HS-5 (cell line): ENCODE measurements around the gene UVRAG.

Source experiments
- DNase-seq: peaks from one replicate; pipeline ENCODE4 v3.0.0-alpha.2; 2012; ENCODE audit warnings: low read depth

The UVRAG gene

GRCh38 chr11:76114238-76114637 is 299.2 kb downstream of the UVRAG start:
- DNase-seq = no peak

GRCh38 chr11:76115555-76115954 is 300.5 kb downstream of the UVRAG start:
- DNase-seq = no peak

- no peak for DNase-seq
Measured at GRCh38 chr11:76119032-76119431, 304.0 kb downstream of the UVRAG start.

GRCh38 chr11:76119779-76120178 is 304.8 kb downstream of the UVRAG start:
- DNase-seq = no peak

- DNase-seq = no peak
Measured at GRCh38 chr11:76120513-76121101, 305.6 kb downstream of the UVRAG start.

GRCh38 chr11:76123248-76123647 is 308.2 kb downstream of the UVRAG start:
- DNase-seq = no peak

- no peak for DNase-seq
Measured at GRCh38 chr11:76124905-76125770, 310.1 kb downstream of the UVRAG start.

GRCh38 chr11:76129729-76130128 is 314.7 kb downstream of the UVRAG start:
- no peak for DNase-seq

- DNase-seq = no peak
Measured at GRCh38 chr11:76131142-76131541, 316.1 kb downstream of the UVRAG start.

GRCh38 chr11:76131671-76132631 is 316.9 kb downstream of the UVRAG start:
- no peak for DNase-seq

GRCh38 chr11:76134239-76134638 is 319.2 kb downstream of the UVRAG start:
- no peak for DNase-seq

- no peak for DNase-seq
Measured at GRCh38 chr11:76135491-76135890, 320.5 kb downstream of the UVRAG start.

GRCh38 chr11:76139314-76139713 is 324.3 kb downstream of the UVRAG start:
- no peak for DNase-seq

- DNase-seq = no peak
Measured at GRCh38 chr11:76140912-76141574, 326.0 kb downstream of the UVRAG start.

- DNase-seq = no peak
Measured at GRCh38 chr11:76141901-76142588, 327.0 kb downstream of the UVRAG start.

- no peak for DNase-seq
Measured at GRCh38 chr11:76143274-76143673, 328.3 kb downstream of the UVRAG start.

- no peak for DNase-seq
Measured at GRCh38 chr11:76147106-76147740, 332.2 kb downstream of the UVRAG start.

GRCh38 chr11:76148231-76148630 is 333.2 kb downstream of the UVRAG start:
- no peak for DNase-seq

- no peak for DNase-seq
Measured at GRCh38 chr11:76148941-76149613, 334.1 kb downstream of the UVRAG start.

GRCh38 chr11:76149713-76150112 is 334.7 kb downstream of the UVRAG start:
- no peak for DNase-seq
